Naive thymus-derived CD4-positive, alpha-beta T cell (primary cell): ENCODE measurements around the gene CAMTA1. TPM values are rescaled to one million over a fixed set of nuclear protein-coding genes. Genes with fewer than 3 reads are reported as not detected.
A peak's percentile ranks its signal among the peaks of the same experiment; 100 is the strongest.

Source experiments
- ATAC-seq: fragments of 150-1000 bp; cut with Tn5 transposase; 2 replicates; pipeline ENCODE4 v1.10.0; 2021; ENCODE audit warnings: mild to moderate bottlenecking, moderate library complexity
- CTCF ChIA-PET: fragments of 350-600 bp; sonication (Branson Sonifier 250); formaldehyde crosslinking; loops from one replicate; lab custom pipeline; 2021; ENCODE audit warnings: antibody characterized with exemption; lab: Charles Lee
- POLR2A ChIA-PET: fragments of 350-600 bp; sonication (Branson Sonifier 250); formaldehyde crosslinking; loops from one replicate; lab custom pipeline; 2021; ENCODE audit warnings: antibody characterized with exemption, inconsistent platforms; lab: Charles Lee
- DNase-seq, 9 donors: peaks; one replicate each; pipeline versions ENCODE4 v3.0.0 to v3.0.0-alpha.2; 2020 to 2022; ENCODE audit warnings: mixed read lengths in 1 of 9
- H3K27ac ChIP-seq: one replicate; pipeline ENCODE4 v1.7.0; 2013; ENCODE audit warnings: mild to moderate bottlenecking, low read depth, low read length, moderate library complexity
- H3K27me3 ChIP-seq, 2 donors: one replicate each; pipeline ENCODE4 v1.7.0; 2013; ENCODE audit warnings: low read length in 2 of 2, mild to moderate bottlenecking in 2 of 2, moderate library complexity in 2 of 2; ENCODE audit not compliant: control insufficient read depth in 2 of 2, insufficient read depth in 2 of 2
- H3K36me3 ChIP-seq, 3 experiments: 1 replicate in 2 of 3; 2 replicates in 1 of 3; pipeline ENCODE4 v1.7.0; 2013; ENCODE audit warnings: low read length in 3 of 3, mild to moderate bottlenecking in 3 of 3, moderate library complexity in 1 of 3; ENCODE audit not compliant: insufficient read depth in 3 of 3, control insufficient read depth in 2 of 3
- H3K4me1 ChIP-seq, 2 donors: one replicate each; pipeline ENCODE4 v1.7.0; 2013; ENCODE audit warnings: low read length in 2 of 2, mild to moderate bottlenecking in 2 of 2, moderate library complexity in 1 of 2; ENCODE audit not compliant: control insufficient read depth in 2 of 2, insufficient read depth in 2 of 2
- H3K4me3 ChIP-seq: 2 replicates; pipeline ENCODE4 v1.7.0; 2013; ENCODE audit warnings: mild to moderate bottlenecking, low read length
- H3K9me3 ChIP-seq, 3 experiments: 1 replicate in 2 of 3; 2 replicates in 1 of 3; pipeline ENCODE4 v1.7.0; 2013; ENCODE audit warnings: low read length in 3 of 3; ENCODE audit not compliant: control insufficient read depth in 2 of 3
- H3K27ac Mint-ChIP-seq, 9 donors: one replicate each; pipeline ENCODE4 v1.8.0; 2020 to 2022; ENCODE audit warnings: mixed read lengths in 9 of 9, mild to moderate bottlenecking in 8 of 9, moderate library complexity in 5 of 9, inconsistent platforms in 2 of 9
- H3K27me3 Mint-ChIP-seq, 5 donors: one replicate each; pipeline ENCODE4 v1.8.0; 2021 to 2022; ENCODE audit warnings: mixed read lengths in 5 of 5, mild to moderate bottlenecking in 1 of 5
- H3K36me3 Mint-ChIP-seq, 5 donors: one replicate each; pipeline ENCODE4 v1.8.0; 2020 to 2022; ENCODE audit warnings: mixed read lengths in 5 of 5, mild to moderate bottlenecking in 3 of 5, inconsistent platforms in 1 of 5
- H3K4me1 Mint-ChIP-seq, 7 donors: one replicate each; pipeline ENCODE4 v1.8.0; 2020 to 2022; ENCODE audit warnings: mixed read lengths in 7 of 7, mild to moderate bottlenecking in 3 of 7, inconsistent platforms in 1 of 7
- H3K4me3 Mint-ChIP-seq, 10 donors: one replicate each; pipeline ENCODE4 v1.8.0; 2020 to 2022; ENCODE audit warnings: mild to moderate bottlenecking in 10 of 10, mixed read lengths in 10 of 10, moderate library complexity in 6 of 10, inconsistent platforms in 2 of 10
- H3K9me3 Mint-ChIP-seq, 11 donors: one replicate each; pipeline ENCODE4 v1.8.0; 2020 to 2022; ENCODE audit warnings: mixed read lengths in 11 of 11, mild to moderate bottlenecking in 4 of 11, inconsistent platforms in 1 of 11, moderate library complexity in 1 of 11
- intact Hi-C, 2 donors: fragments of 100-400 bp; cut with micrococcal nuclease; formaldehyde crosslinking; loops; one replicate each; pipeline ENCODE4 v1.15.1; 2023
- polyA plus RNA-seq, 2 donors: library from polyadenylated mRNA; unstranded; fragments of 300-500 nt; fragmentation: Illumina TruSeq; gene quantifications; one replicate each; pipeline ENCODE4 v1.2.3, GENCODE V29; 2021
- total RNA-seq, 6 experiments: library from RNA in 5 of 6; stranded (reverse) in 5 of 6; gene quantifications; 1 replicate in 5 of 6; 2 replicates in 1 of 6; pipeline ENCODE4 v1.2.3 and lab custom pipeline; 2021 to 2026

Gene CAMTA1
- total and polyA plus RNA-seq, 7 experiments from 2014 or later: 38.1 to 68.6 (median 42.6) TPM

- Histone ChIP-seq H3K4me1 (peaks cover 0 to 7% of the 10 kb centered on the region in 2 donors), H3K27ac (no peak overlapping the region), H3K4me3 (no peak overlapping the region), H3K9me3 (no peaks in the 10 kb centered on the region), H3K27me3 (no peaks in the 10 kb centered on the region), H3K36me3 (no peaks in the 10 kb centered on the region)
- H3K4me3 Mint-ChIP-seq: peak overlapping the region in 9 of 10 donors; percentile 12 to 68 (median 55)
- H3K27me3 Mint-ChIP-seq: peaks cover 5 to 23% (median 15%) of the 10 kb centered on the region in 5 donors
- intact Hi-C loops: loop anchor here (1.0 to 2.0 kb wide), 2 partner anchors 85 to 150 kb away; no protein-coding TSS in a partner anchor
- H3K27ac Mint-ChIP-seq: no peak overlapping the region
- H3K4me1 Mint-ChIP-seq: peaks cover 11 to 21% (median 19%) of the 10 kb centered on the region in 7 donors
- ATAC-seq (peak; percentile 65), DNase-seq (peak in 8 of 9 donors; percentile 24 to 51 (median 42))
- CTCF ChIA-PET: interaction anchor here (0.6 to 7.7 kb wide), 15 partner anchors 9 to 104 kb away, joined by 3 to 204 read pairs (median 4); no protein-coding TSS in a partner anchor
- POLR2A ChIA-PET: interaction anchor here (0.7 to 2.1 kb wide), 2 partner anchors 57 to 85 kb away, joined by 5 to 9 read pairs; no protein-coding TSS in a partner anchor
- no peaks in the 10 kb centered on the region for H3K36me3 Mint-ChIP-seq
- no peaks in the 10 kb centered on the region for H3K9me3 Mint-ChIP-seq
Measured at GRCh38 chr1:7752512-7753417, 967.5 kb downstream of the CAMTA1 start.

GRCh38 chr1:7753641-7754040 is 968.4 kb downstream of the CAMTA1 start:
- peaks cover 11 to 21% (median 19%) of the 10 kb centered on the region in 7 donors for H3K4me1 Mint-ChIP-seq
- H3K36me3 ChIP-seq: no peaks in the 10 kb centered on the region
- no peak overlapping the region for H3K27ac ChIP-seq
- ChIA-PET CTCF (interaction anchor here (0.6 to 7.7 kb wide), 9 partner anchors 9 to 92 kb away, joined by 3 to 204 read pairs (median 6); no protein-coding TSS in a partner anchor), POLR2A (interaction anchor here (2.1 kb wide), 1 partner anchor 85 kb away, joined by 9 read pairs; no protein-coding TSS in a partner anchor)
- H3K4me3 ChIP-seq: no peak overlapping the region
- H3K27me3 ChIP-seq: no peaks in the 10 kb centered on the region
- H3K27ac Mint-ChIP-seq: no peak overlapping the region
- DNase-seq: no peak
- H3K4me3 Mint-ChIP-seq: no peak overlapping the region
- intact Hi-C loops: loop anchor here (1.0 to 2.0 kb wide), 2 partner anchors 86 to 149 kb away; no protein-coding TSS in a partner anchor
- H3K27me3 Mint-ChIP-seq: peaks cover 5 to 20% (median 15%) of the 10 kb centered on the region in 5 donors
- peaks cover 0 to 7% of the 10 kb centered on the region in 2 donors for H3K4me1 ChIP-seq
- H3K36me3 Mint-ChIP-seq: no peaks in the 10 kb centered on the region
- no peaks in the 10 kb centered on the region for H3K9me3 Mint-ChIP-seq
- H3K9me3 ChIP-seq: no peaks in the 10 kb centered on the region
- no peak for ATAC-seq

GRCh38 chr1:7754234-7754633 is 969.0 kb downstream of the CAMTA1 start:
- DNase-seq (no peak), ATAC-seq (no peak)
- Mint-ChIP-seq H3K36me3 (no peaks in the 10 kb centered on the region), H3K9me3 (no peaks in the 10 kb centered on the region), H3K4me1 (peaks cover 11 to 21% (median 19%) of the 10 kb centered on the region in 7 donors), H3K4me3 (no peak overlapping the region), H3K27me3 (peaks cover 5 to 21% (median 15%) of the 10 kb centered on the region in 5 donors), H3K27ac (no peak overlapping the region)
- Histone ChIP-seq H3K27ac (no peak overlapping the region), H3K4me3 (no peak overlapping the region), H3K27me3 (no peaks in the 10 kb centered on the region), H3K36me3 (no peaks in the 10 kb centered on the region), H3K9me3 (no peaks in the 10 kb centered on the region), H3K4me1 (peaks cover 0 to 7% of the 10 kb centered on the region in 2 donors)
- ChIA-PET POLR2A (interaction anchor here (2.1 kb wide), 1 partner anchor 86 kb away, joined by 9 read pairs; no protein-coding TSS in a partner anchor), CTCF (interaction anchor here (1.8 to 7.7 kb wide), 2 partner anchors 87 to 92 kb away, joined by 6 to 204 read pairs; no protein-coding TSS in a partner anchor)
- intact Hi-C loops: no loop called here

GRCh38 chr1:7755448-7755847 is 970.2 kb downstream of the CAMTA1 start:
- no peak overlapping the region for H3K4me3 Mint-ChIP-seq
- intact Hi-C loops: no loop called here
- POLR2A ChIA-PET: interaction anchor here (0.7 kb wide), 1 partner anchor 168 kb away, joined by 4 read pairs; no protein-coding TSS in a partner anchor
- no peak overlapping the region for H3K27ac Mint-ChIP-seq
- H3K27me3 Mint-ChIP-seq: peaks cover 5 to 29% (median 15%) of the 10 kb centered on the region in 5 donors
- DNase-seq (no peak), ATAC-seq (no peak)
- no peaks in the 10 kb centered on the region for H3K9me3 ChIP-seq
- CTCF ChIA-PET: interaction anchor here (7.7 kb wide), 1 partner anchor 89 kb away, joined by 204 read pairs; no protein-coding TSS in a partner anchor
- H3K36me3 Mint-ChIP-seq: no peaks in the 10 kb centered on the region
- no peaks in the 10 kb centered on the region for H3K9me3 Mint-ChIP-seq
- H3K4me1 Mint-ChIP-seq: peaks cover 11 to 21% (median 19%) of the 10 kb centered on the region in 7 donors
- no peaks in the 10 kb centered on the region for H3K36me3 ChIP-seq
- no peaks in the 10 kb centered on the region for H3K27me3 ChIP-seq
- no peak overlapping the region for H3K27ac ChIP-seq
- H3K4me3 ChIP-seq: no peak overlapping the region
- peaks cover 0 to 7% of the 10 kb centered on the region in 2 donors for H3K4me1 ChIP-seq

GRCh38 chr1:7760245-7760644 is 975.0 kb downstream of the CAMTA1 start:
- Mint-ChIP-seq H3K27me3 (peaks cover 0 to 47% (median 5%) of the 10 kb centered on the region in 5 donors), H3K36me3 (no peaks in the 10 kb centered on the region), H3K27ac (no peak overlapping the region), H3K4me3 (no peak overlapping the region), H3K4me1 (no peaks in the 10 kb centered on the region), H3K9me3 (no peaks in the 10 kb centered on the region)
- Histone ChIP-seq H3K27me3 (peaks cover 0 to under 1% of the 10 kb centered on the region in 2 donors), H3K4me1 (no peaks in the 10 kb centered on the region), H3K27ac (no peak overlapping the region), H3K9me3 (no peaks in the 10 kb centered on the region), H3K36me3 (no peaks in the 10 kb centered on the region), H3K4me3 (no peak overlapping the region)
- intact Hi-C loops: no loop called here
- CTCF ChIA-PET: no interaction called here
- POLR2A ChIA-PET: no interaction called here
- ATAC-seq: no peak
- no peak for DNase-seq

- ChIA-PET POLR2A (interaction anchor here (0.6 kb wide), 1 partner anchor 10 kb away, joined by 4 read pairs; no protein-coding TSS in a partner anchor), CTCF (interaction anchor here (0.9 kb wide), 1 partner anchor 92 kb away, joined by 4 read pairs; no protein-coding TSS in a partner anchor)
- H3K9me3 ChIP-seq: no peaks in the 10 kb centered on the region
- no peak for DNase-seq
- H3K27me3 ChIP-seq: peaks cover 0 to 2% of the 10 kb centered on the region in 2 donors
- Mint-ChIP-seq H3K4me1 (no peaks in the 10 kb centered on the region), H3K27me3 (peaks cover 0 to 46% (median under 1%) of the 10 kb centered on the region in 5 donors), H3K9me3 (no peaks in the 10 kb centered on the region), H3K4me3 (no peak overlapping the region), H3K27ac (no peak overlapping the region), H3K36me3 (no peaks in the 10 kb centered on the region)
- ATAC-seq: no peak
- H3K27ac ChIP-seq: no peak overlapping the region
- H3K4me3 ChIP-seq: no peak overlapping the region
- no peaks in the 10 kb centered on the region for H3K36me3 ChIP-seq
- intact Hi-C loops: no loop called here
- H3K4me1 ChIP-seq: no peaks in the 10 kb centered on the region
Measured at GRCh38 chr1:7761103-7761502, 975.8 kb downstream of the CAMTA1 start.
